DOHH2 (cell line): Measurements from ENCODE around the gene POLR3K.

Experiments
- H3F3A ChIP-seq: fragments of 200-600 bp; sonication (generic), shearing (Covaris generic); 2 replicates; pipeline ENCODE4 v1.6.0; 2016; ENCODE audit warnings: antibody characterized with exemption, mild to moderate bottlenecking; ENCODE audit not compliant: control insufficient read depth, insufficient read depth
- H3K27ac ChIP-seq: fragments of 200-600 bp; sonication (generic); 2 replicates; pipeline ENCODE4 v1.5.1; 2014; ENCODE audit warnings: low read depth, mild to moderate bottlenecking, low read length, moderate library complexity
- H3K27me3 ChIP-seq: fragments of 200-600 bp; sonication (generic); 2 replicates; pipeline ENCODE4 v1.6.1; 2014; ENCODE audit warnings: mild to moderate bottlenecking, low read length, mixed read lengths; ENCODE audit not compliant: control insufficient read depth
- H3K36me3 ChIP-seq: fragments of 200-600 bp; sonication (generic); 2 replicates; pipeline ENCODE4 v1.6.1; 2014; ENCODE audit warnings: mild to moderate bottlenecking, low read length, moderate library complexity, mixed read lengths; ENCODE audit not compliant: control insufficient read depth
- H3K4me1 ChIP-seq: fragments of 200-600 bp; sonication (generic); 2 replicates; pipeline ENCODE4 v1.6.1; 2014; ENCODE audit warnings: mild to moderate bottlenecking, low read length, mixed read lengths; ENCODE audit not compliant: control insufficient read depth
- H3K4me2 ChIP-seq: fragments of 200-600 bp; sonication (generic); 2 replicates; pipeline ENCODE4 v1.6.0; 2014; ENCODE audit warnings: mild to moderate bottlenecking, low read length, moderate library complexity
- H3K4me3 ChIP-seq: fragments of 200-600 bp; sonication (generic); 2 replicates; pipeline ENCODE4 v1.5.1; 2014; ENCODE audit warnings: mild to moderate bottlenecking, low read length, mixed read lengths
- H3K79me2 ChIP-seq: fragments of 200-600 bp; sonication (generic); 2 replicates; pipeline ENCODE4 v1.6.1; 2014; ENCODE audit warnings: mild to moderate bottlenecking, low read length, mixed read lengths; ENCODE audit not compliant: control insufficient read depth
- H3K9me2 ChIP-seq: fragments of 200-600 bp; sonication (generic); replicated peaks from 2 replicates; pipeline ENCODE4 v1.6.1; 2014; ENCODE audit warnings: mild to moderate bottlenecking, low read length, mixed read lengths; ENCODE audit not compliant: control insufficient read depth
- H3K9me3 ChIP-seq: fragments of 200-600 bp; sonication (generic); 2 replicates; pipeline ENCODE4 v1.6.1; 2014; ENCODE audit warnings: antibody characterized with exemption, low read length, mixed read lengths; ENCODE audit not compliant: control insufficient read depth, insufficient read depth
- H4K20me1 ChIP-seq: fragments of 200-600 bp; sonication (generic); 2 replicates; pipeline ENCODE4 v1.6.0; 2014; ENCODE audit warnings: low read depth, mild to moderate bottlenecking, antibody characterized with exemption, low read length, moderate library complexity; ENCODE audit not compliant: control insufficient read depth, insufficient read depth
- EZH2phosphoT487 ChIP-seq: fragments of 200-600 bp; sonication (generic); IDR thresholded peaks from 2 replicates; pipeline ENCODE4 v1.6.1; 2017; ENCODE audit warnings: borderline replicate concordance, mild to moderate bottlenecking, antibody characterized with exemption, low read length, moderate library complexity, mixed read lengths
- TF ChIP-seq, protein P1 (sequence below): fragments of 200-600 bp; sonication (generic); IDR thresholded peaks from one replicate; pipeline ENCODE4 v1.5.1; 2014; ENCODE audit warnings: antibody characterized with exemption, mild to moderate bottlenecking, low read depth, low read length; ENCODE audit not compliant: poor library complexity, severe bottlenecking

The POLR3K gene

DNA sequence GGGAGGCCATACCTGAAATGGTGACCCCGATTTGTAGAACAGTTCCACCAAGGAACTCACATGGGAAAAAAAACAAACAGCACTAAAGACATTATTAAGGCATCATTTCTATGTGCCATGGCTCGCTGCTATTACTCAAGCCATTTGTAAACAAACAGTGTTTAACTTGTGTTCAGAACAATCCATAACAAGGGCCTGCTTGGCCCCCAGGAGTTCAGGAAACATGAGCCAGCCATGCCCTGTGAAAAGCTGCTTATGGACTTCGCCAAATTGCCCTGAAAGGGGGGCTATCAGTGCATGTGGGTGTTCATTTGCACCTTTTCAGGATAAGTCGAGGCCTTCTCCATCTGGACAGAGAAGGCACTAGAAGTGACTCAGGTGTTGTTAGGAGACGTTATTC lies 8.0 kb downstream of the POLR3K start:
- H3F3A ChIP-seq, result no peaks in the 10 kb centered on the region
- TF ChIP-seq, protein P1, sequence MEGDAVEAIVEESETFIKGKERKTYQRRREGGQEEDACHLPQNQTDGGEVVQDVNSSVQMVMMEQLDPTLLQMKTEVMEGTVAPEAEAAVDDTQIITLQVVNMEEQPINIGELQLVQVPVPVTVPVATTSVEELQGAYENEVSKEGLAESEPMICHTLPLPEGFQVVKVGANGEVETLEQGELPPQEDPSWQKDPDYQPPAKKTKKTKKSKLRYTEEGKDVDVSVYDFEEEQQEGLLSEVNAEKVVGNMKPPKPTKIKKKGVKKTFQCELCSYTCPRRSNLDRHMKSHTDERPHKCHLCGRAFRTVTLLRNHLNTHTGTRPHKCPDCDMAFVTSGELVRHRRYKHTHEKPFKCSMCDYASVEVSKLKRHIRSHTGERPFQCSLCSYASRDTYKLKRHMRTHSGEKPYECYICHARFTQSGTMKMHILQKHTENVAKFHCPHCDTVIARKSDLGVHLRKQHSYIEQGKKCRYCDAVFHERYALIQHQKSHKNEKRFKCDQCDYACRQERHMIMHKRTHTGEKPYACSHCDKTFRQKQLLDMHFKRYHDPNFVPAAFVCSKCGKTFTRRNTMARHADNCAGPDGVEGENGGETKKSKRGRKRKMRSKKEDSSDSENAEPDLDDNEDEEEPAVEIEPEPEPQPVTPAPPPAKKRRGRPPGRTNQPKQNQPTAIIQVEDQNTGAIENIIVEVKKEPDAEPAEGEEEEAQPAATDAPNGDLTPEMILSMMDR, result no peak
- H4K20me1 ChIP-seq, result peaks cover 9% of the 10 kb centered on the region; the same call in 1 of the 2 replicates
- H3K4me2 ChIP-seq, result no peak overlapping the region
- H3K4me1 ChIP-seq, result peaks cover 3% of the 10 kb centered on the region; the same call in 1 of the 2 replicates
- H3K27ac ChIP-seq, result no peak overlapping the region
- H3K27me3 ChIP-seq, result no peaks in the 10 kb centered on the region
- H3K9me3 ChIP-seq, result no peaks in the 10 kb centered on the region
- peaks cover 57% of the 10 kb centered on the region for H3K79me2 ChIP-seq
- H3K9me2 ChIP-seq, result no peaks in the 10 kb centered on the region
- no peak overlapping the region for H3K4me3 ChIP-seq
- H3K36me3 ChIP-seq, result peaks cover 75% of the 10 kb centered on the region

DNA sequence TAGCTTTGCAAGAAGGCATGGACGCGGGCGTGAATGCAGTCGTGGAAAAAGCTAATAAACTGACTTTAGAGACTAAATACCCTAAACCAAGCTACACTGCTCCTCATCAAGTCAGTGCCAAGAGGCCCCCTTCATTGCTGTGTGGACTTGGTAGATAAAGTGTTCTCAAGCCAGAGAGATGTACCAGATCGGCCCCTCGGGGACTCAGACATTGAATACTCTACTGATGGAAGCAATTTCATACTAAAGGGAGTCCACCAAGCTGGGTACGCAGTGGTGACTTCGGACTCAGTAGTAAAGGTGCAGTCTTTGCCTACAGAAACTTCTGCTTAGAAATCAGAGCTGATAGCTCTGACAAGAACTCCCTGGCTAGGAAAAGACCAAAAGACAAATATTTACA lies 8.8 kb downstream of the POLR3K start:
- Histone ChIP-seq H3K4me1 (peaks cover 7% of the 10 kb centered on the region; the same call in 1 of the 2 replicates), H3K9me2 (no peaks in the 10 kb centered on the region), H3K9me3 (no peaks in the 10 kb centered on the region), H3K27me3 (no peaks in the 10 kb centered on the region), H3K4me2 (no peak overlapping the region), H3K36me3 (peaks cover 73% of the 10 kb centered on the region), H3F3A (no peaks in the 10 kb centered on the region), H3K79me2 (peaks cover 49% of the 10 kb centered on the region), H3K4me3 (no peak overlapping the region), H4K20me1 (peaks cover 9% of the 10 kb centered on the region; the same call in 1 of the 2 replicates), H3K27ac (no peak overlapping the region)
- TF ChIP-seq, protein P1, result no peak
- TF ChIP-seq EZH2phosphoT487, result no peak

DNA sequence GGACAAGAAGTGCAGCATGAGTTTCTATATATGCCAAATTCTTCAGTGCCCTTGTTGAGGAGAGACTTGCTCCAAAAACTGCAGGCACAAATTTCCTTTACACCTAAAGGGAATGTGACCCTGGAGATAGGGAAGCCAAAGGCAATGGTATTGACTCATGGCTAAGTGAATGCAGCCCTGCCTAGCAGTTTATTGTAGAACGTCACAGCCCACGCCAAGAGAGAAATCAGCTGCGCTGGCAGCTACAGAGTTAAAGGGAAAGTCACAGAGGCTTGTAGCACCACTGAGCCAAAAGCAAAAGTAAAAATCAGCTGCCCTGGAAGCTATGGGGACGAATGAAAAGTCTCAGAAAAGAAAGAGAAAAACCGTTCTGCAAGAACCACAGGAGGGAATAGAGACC lies 10.1 kb downstream of the POLR3K start:
- H3K9me2 ChIP-seq, result no peaks in the 10 kb centered on the region
- peaks cover 19% of the 10 kb centered on the region for H3K4me1 ChIP-seq
- no peak overlapping the region for H3K4me3 ChIP-seq
- no peak overlapping the region for H3K4me2 ChIP-seq
- peaks cover 41% of the 10 kb centered on the region for H3K79me2 ChIP-seq
- no peaks in the 10 kb centered on the region for H3K27me3 ChIP-seq
- H3F3A ChIP-seq, result no peaks in the 10 kb centered on the region
- no peak overlapping the region for H3K27ac ChIP-seq
- H4K20me1 ChIP-seq, result peaks cover 14% of the 10 kb centered on the region; the same call in 1 of the 2 replicates
- peaks cover 78% of the 10 kb centered on the region for H3K36me3 ChIP-seq
- TF ChIP-seq, protein P1, result no peak
- H3K9me3 ChIP-seq, result no peaks in the 10 kb centered on the region

DNA sequence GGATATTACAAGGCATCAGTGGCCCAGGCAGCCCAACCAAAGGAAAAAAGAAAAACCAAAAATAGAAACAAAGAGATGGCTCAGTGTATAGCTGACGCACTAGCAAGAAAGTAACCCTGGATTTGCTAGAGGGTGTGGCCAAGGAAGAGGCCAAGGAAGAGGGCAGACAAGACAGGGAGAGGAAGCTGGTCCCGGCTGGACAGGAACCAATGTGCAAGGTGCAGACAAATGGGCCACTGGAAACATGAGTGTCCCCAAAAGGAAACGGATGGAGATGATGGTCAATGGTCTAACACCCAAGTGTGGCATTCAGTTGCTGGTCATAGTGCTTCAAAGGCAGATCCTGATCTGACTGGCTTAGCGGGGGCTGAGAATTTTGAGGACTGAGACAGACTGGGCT lies 10.7 kb downstream of the POLR3K start:
- Histone ChIP-seq H3K4me1 (peaks cover 25% of the 10 kb centered on the region), H4K20me1 (peaks cover 14% of the 10 kb centered on the region; the same call in 1 of the 2 replicates), H3K9me2 (no peaks in the 10 kb centered on the region), H3K4me2 (no peak overlapping the region), H3K79me2 (peaks cover 38% of the 10 kb centered on the region), H3K36me3 (peaks cover 79% of the 10 kb centered on the region), H3K27me3 (no peaks in the 10 kb centered on the region), H3K4me3 (no peak overlapping the region), H3K9me3 (no peaks in the 10 kb centered on the region), H3K27ac (no peak overlapping the region), H3F3A (no peaks in the 10 kb centered on the region)
- TF ChIP-seq, protein P1, result no peak
- no peak for TF ChIP-seq EZH2phosphoT487
